Natural killer cell (primary cell): Measurements from ENCODE around the gene MLLT10. TPM values are rescaled to one million over a fixed set of nuclear protein-coding genes. Genes with fewer than 3 reads are reported as not detected.

Experiments
- ATAC-seq, 3 donors: fragments of 150-1000 bp in 2 of 3; fragments of 200-7000 bp in 1 of 3; cut with Tn5 transposase; 1 replicate in 1 of 3; 2 replicates in 2 of 3; pipeline ENCODE4 v1.10.0; 2021; ENCODE audit warnings: mild to moderate bottlenecking in 2 of 3, moderate library complexity in 2 of 3
- DNase-seq, 2 donors: peaks; one replicate each; pipeline versions ENCODE4 v3.0.0 to v3.0.0-alpha.2; 2013 to 2021; ENCODE audit warnings: mixed read lengths in 1 of 2
- H3K27ac ChIP-seq: one replicate; pipeline ENCODE4 v1.5.1; 2013; ENCODE audit warnings: mild to moderate bottlenecking, low read length
- H3K27me3 ChIP-seq: one replicate; pipeline ENCODE4 v1.6.1; 2013; ENCODE audit warnings: low read length; ENCODE audit not compliant: control insufficient read depth, insufficient read depth
- H3K36me3 ChIP-seq: one replicate; pipeline ENCODE4 v1.6.1; 2013; ENCODE audit warnings: low read length; ENCODE audit not compliant: control insufficient read depth, insufficient read depth
- H3K4me1 ChIP-seq: one replicate; pipeline ENCODE4 v1.6.1; 2013; ENCODE audit warnings: low read length; ENCODE audit not compliant: control insufficient read depth, insufficient read depth
- H3K4me3 ChIP-seq: one replicate; pipeline ENCODE4 v1.5.1; 2013; ENCODE audit warnings: low read length
- H3K9me3 ChIP-seq: one replicate; pipeline ENCODE4 v1.6.1; 2013; ENCODE audit warnings: low read length; ENCODE audit not compliant: control insufficient read depth, insufficient read depth
- H3K27ac Mint-ChIP-seq, 2 donors: one replicate each; pipeline ENCODE4 v1.8.0; 2022; ENCODE audit warnings: mild to moderate bottlenecking in 2 of 2, mixed read lengths in 2 of 2, moderate library complexity in 1 of 2
- H3K27me3 Mint-ChIP-seq, 2 donors: one replicate each; pipeline ENCODE4 v1.8.0; 2022; ENCODE audit warnings: low read depth in 2 of 2, mixed read lengths in 2 of 2
- H3K36me3 Mint-ChIP-seq: one replicate; pipeline ENCODE4 v1.8.0; 2022; ENCODE audit warnings: mixed read lengths
- H3K4me1 Mint-ChIP-seq, 2 donors: one replicate each; pipeline ENCODE4 v1.8.0; 2022; ENCODE audit warnings: mixed read lengths in 2 of 2
- H3K4me3 Mint-ChIP-seq: one replicate; pipeline ENCODE4 v1.8.0; 2022; ENCODE audit warnings: mild to moderate bottlenecking, moderate library complexity, mixed read lengths
- H3K9me3 Mint-ChIP-seq, 2 donors: one replicate each; pipeline ENCODE4 v1.8.0; 2022; ENCODE audit warnings: mixed read lengths in 2 of 2
- WGBS: methylation state at CpG from one replicate; pipeline ENCODE4 v1.1.7; 2013; ENCODE audit warnings: missing lambda C conversion rate; ENCODE audit not compliant: insufficient coverage; 5-methylcytosine and 5-hydroxymethylcytosine counted together
- intact Hi-C: fragments of 100-400 bp; cut with micrococcal nuclease; formaldehyde crosslinking; loops from one replicate; pipeline ENCODE4 v1.14.2; 2022
- total RNA-seq, 4 donors: library from RNA; stranded (reverse); fragments of 120-200 nt in 1 of 4; gene quantifications; one replicate each; pipeline versions ENCODE4 v1.2.3 to v1.2.4, GENCODE V29; 2013 to 2022
- TF ChIP-seq, protein P1 (sequence below): fragments of 200-600 bp; IDR thresholded peaks from one replicate; pipeline ENCODE4 v1.8.0; 2022; ENCODE audit warnings: antibody characterized with exemption

MLLT10 gene
- total RNA-seq, 3 donors from 2014 or later (not counting 1 experiment from before 2014, with no cell fraction given), result 40.4 to 65.2 (median 60.0) TPM

DNA sequence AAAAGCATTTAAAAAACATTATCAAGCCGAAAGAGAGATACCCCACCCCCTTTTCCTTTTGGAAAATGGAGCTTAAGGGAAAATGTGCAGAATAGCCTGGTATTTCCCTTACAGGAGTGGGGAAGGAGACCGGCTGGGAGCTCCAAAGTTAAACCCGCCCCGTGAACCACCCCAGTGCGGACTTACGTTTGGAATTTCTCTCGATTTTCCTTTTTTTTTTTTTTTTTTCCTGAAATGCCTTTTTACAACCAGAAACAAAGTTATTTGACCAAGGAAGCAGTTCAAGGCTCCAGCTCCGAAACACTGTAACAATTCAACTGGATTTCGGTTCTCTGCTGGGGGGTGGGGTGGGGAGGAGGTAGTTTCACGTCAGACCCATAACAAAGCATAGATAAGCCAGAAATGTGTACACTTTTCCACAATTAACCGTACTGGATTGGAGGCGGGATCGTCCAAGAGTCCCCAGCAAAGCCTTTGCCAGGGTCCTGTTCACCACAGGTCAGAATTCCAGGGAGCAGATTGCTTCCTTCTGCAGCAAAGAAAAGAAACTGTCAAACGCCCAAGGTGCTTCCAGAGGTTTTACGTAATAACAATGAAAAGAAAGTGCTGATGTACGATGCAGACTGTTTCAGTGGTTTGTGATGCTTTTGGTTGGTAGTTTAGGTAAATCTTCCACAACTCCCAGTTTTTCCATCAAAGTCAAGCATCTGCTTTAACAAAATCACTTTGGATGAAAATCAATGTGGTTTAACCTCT, 15.2 kb upstream of the MLLT10 start:
- H3K9me3 ChIP-seq, result no peaks in the 10 kb centered on the region
- no peak overlapping the region for H3K27ac ChIP-seq
- ATAC-seq, result no peak
- DNase-seq, result peak in 1 of 2 donors; percentile 41
- peaks cover 67% of the 10 kb centered on the region for H3K27me3 ChIP-seq
- H3K27me3 Mint-ChIP-seq, result peaks cover 70 to 82% of the 10 kb centered on the region in 2 donors
- TF ChIP-seq, protein P1, sequence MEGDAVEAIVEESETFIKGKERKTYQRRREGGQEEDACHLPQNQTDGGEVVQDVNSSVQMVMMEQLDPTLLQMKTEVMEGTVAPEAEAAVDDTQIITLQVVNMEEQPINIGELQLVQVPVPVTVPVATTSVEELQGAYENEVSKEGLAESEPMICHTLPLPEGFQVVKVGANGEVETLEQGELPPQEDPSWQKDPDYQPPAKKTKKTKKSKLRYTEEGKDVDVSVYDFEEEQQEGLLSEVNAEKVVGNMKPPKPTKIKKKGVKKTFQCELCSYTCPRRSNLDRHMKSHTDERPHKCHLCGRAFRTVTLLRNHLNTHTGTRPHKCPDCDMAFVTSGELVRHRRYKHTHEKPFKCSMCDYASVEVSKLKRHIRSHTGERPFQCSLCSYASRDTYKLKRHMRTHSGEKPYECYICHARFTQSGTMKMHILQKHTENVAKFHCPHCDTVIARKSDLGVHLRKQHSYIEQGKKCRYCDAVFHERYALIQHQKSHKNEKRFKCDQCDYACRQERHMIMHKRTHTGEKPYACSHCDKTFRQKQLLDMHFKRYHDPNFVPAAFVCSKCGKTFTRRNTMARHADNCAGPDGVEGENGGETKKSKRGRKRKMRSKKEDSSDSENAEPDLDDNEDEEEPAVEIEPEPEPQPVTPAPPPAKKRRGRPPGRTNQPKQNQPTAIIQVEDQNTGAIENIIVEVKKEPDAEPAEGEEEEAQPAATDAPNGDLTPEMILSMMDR, result no peak
- WGBS, result 6% methylated on average over 11 of the region's 16 CpGs
- peak overlapping the region; percentile 62 to 75 for H3K27ac Mint-ChIP-seq
- H3K4me3 Mint-ChIP-seq, result peak overlapping the region; percentile 86
- no peaks in the 10 kb centered on the region for H3K36me3 ChIP-seq
- no peak overlapping the region for H3K4me3 ChIP-seq
- intact Hi-C loops, result loop anchor here (2.0 kb wide), 1 partner anchor 822 kb away; no protein-coding TSS in a partner anchor
- H3K36me3 Mint-ChIP-seq, result no peaks in the 10 kb centered on the region
- H3K4me1 ChIP-seq, result peaks cover 34% of the 10 kb centered on the region
- peaks cover 24 to 29% of the 10 kb centered on the region in 2 donors for H3K4me1 Mint-ChIP-seq
- no peaks in the 10 kb centered on the region for H3K9me3 Mint-ChIP-seq

DNA sequence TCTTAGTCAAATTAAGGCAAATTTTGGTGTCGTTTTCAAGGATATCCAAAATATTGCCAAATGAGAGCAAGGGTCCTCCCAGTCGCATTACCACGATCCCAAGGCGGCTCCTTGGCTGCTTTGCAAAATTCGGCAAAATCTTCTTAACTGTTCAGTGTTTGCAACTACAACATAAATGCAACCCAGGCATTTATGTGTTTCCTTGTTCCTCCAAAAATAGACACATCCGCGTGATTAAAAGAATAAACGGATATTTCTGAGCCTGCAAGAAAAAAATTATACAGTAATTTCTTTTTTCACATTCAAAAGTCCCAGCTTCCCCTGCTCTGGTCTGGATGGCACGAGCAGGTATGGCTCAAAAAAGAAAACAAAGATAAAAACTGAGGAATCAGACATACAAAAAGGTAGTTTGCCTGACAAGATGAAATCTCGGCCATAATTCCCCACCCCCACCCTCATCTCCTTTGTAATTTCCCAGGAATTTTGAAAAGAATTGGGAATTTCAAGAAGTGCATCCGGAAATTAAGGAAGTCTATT, 14.6 kb upstream of the MLLT10 start:
- H3K9me3 Mint-ChIP-seq, result no peaks in the 10 kb centered on the region
- DNase-seq (no peak), ATAC-seq (no peak)
- H3K27me3 Mint-ChIP-seq, result peaks cover 71 to 86% of the 10 kb centered on the region in 2 donors
- peaks cover 24 to 30% of the 10 kb centered on the region in 2 donors for H3K4me1 Mint-ChIP-seq
- peak overlapping the region in 1 of 2 donors; percentile 45 for H3K27ac Mint-ChIP-seq
- 11% methylated on average over 11 of the region's 11 CpGs for WGBS
- H3K4me3 Mint-ChIP-seq, result peak overlapping the region; percentile 75
- TF ChIP-seq, protein P1, result no peak
- Histone ChIP-seq H3K27me3 (peaks cover 68% of the 10 kb centered on the region), H3K9me3 (no peaks in the 10 kb centered on the region), H3K36me3 (no peaks in the 10 kb centered on the region), H3K4me1 (peaks cover 34% of the 10 kb centered on the region), H3K4me3 (no peak overlapping the region), H3K27ac (no peak overlapping the region)
- intact Hi-C loops, result loop anchor here (2.0 kb wide), 1 partner anchor 821 kb away; no protein-coding TSS in a partner anchor
- no peaks in the 10 kb centered on the region for H3K36me3 Mint-ChIP-seq

DNA sequence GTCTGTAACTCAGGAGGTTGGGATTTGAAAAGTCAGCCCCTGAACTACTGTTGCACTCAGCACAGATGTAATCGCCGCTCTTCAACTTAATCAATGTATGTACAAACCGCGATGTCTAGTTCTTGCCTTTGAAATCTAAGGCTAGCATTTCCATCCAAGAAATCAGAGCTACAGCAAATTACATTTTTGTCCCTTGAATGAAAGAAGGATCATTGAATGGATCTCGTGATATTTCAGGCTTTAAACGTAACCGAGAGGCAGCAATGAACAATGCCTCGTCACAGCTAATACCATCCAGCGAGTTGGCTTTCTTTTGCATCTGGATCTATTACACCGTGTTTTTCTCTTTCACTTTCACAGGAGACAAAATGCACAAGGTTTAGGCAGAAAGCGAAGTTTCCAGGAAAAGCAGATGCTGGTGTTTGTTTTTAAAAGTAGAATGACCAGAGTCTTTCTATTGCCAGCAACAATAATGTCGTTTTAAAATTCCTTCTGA, 14.0 kb upstream of the MLLT10 start:
- H3K4me3 ChIP-seq, result no peak overlapping the region
- H3K36me3 ChIP-seq, result no peaks in the 10 kb centered on the region
- H3K27me3 ChIP-seq, result peaks cover 64% of the 10 kb centered on the region
- ATAC-seq (peak in 2 of 3 donors; percentile 37 to 44), DNase-seq (peak in 1 of 2 donors; percentile 58)
- H3K4me1 Mint-ChIP-seq, result peaks cover 27 to 35% of the 10 kb centered on the region in 2 donors
- peaks cover 36% of the 10 kb centered on the region for H3K4me1 ChIP-seq
- peak overlapping the region; percentile 75 for H3K4me3 Mint-ChIP-seq
- 7% methylated on average over 9 of the region's 12 CpGs for WGBS
- H3K27ac Mint-ChIP-seq, result peak overlapping the region in 1 of 2 donors; percentile 45
- H3K27me3 Mint-ChIP-seq, result peaks cover 68 to 86% of the 10 kb centered on the region in 2 donors
- H3K9me3 ChIP-seq, result no peaks in the 10 kb centered on the region
- intact Hi-C loops, result loop anchor here (2.0 to 5.0 kb wide), 2 partner anchors 707 to 821 kb away; no protein-coding TSS in a partner anchor
- TF ChIP-seq, protein P1, result no peak
- H3K27ac ChIP-seq, result no peak overlapping the region
- H3K36me3 Mint-ChIP-seq, result no peaks in the 10 kb centered on the region
- no peaks in the 10 kb centered on the region for H3K9me3 Mint-ChIP-seq
